GM13976 (cell line): ENCODE data around the gene NOCT.
"Not testable (repeated sequence)": the region's sequence is repeated elsewhere in the genome, so short reads cannot be mapped to it uniquely, and the experiment has no call there.

Experiments
- DNase-seq: peaks from one replicate; pipeline ENCODE4 v3.0.0; 2012; ENCODE audit warnings: low spot score
- in situ Hi-C: fragments of 300-500 bp; cut with MboI; formaldehyde crosslinking; loops from one replicate; pipeline ENCODE4 v1.12.0; 2022; ENCODE audit warnings: low sequenced_read_pairs, mixed read lengths, inconsistent platforms; ENCODE audit not compliant: unreplicated experiment
- TF ChIP-seq, protein P1 (sequence below): IDR thresholded peaks from 2 replicates; pipeline ENCODE4 v1.5.1; 2012; ENCODE audit warnings: borderline replicate concordance, mild to moderate bottlenecking; ENCODE audit not compliant: insufficient read depth; ENCODE audit errors: extremely low read depth, missing control alignments, control extremely low read depth

The NOCT gene

DNA sequence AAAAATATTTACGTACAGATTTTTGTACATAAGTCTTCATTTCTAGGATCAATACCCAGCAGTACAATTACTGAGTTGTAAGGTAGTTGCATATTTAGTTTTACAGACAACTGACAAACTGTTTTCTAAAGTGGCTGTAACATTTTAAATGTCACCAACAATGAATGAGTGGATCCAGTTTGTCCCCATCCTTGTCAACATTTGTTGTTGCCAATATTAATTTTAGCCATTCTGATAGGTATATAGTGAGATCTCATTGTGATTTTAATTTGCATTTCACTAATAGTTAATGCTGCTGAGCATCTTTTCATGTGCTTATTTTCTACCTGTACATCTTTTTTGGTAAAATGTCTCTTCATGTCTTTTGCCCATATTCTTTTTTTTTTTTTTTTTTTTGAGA is 30.9 kb upstream of the NOCT start:
- in situ Hi-C loops, result no loop called here
- DNase-seq, result no peak
- TF ChIP-seq, protein P1, sequence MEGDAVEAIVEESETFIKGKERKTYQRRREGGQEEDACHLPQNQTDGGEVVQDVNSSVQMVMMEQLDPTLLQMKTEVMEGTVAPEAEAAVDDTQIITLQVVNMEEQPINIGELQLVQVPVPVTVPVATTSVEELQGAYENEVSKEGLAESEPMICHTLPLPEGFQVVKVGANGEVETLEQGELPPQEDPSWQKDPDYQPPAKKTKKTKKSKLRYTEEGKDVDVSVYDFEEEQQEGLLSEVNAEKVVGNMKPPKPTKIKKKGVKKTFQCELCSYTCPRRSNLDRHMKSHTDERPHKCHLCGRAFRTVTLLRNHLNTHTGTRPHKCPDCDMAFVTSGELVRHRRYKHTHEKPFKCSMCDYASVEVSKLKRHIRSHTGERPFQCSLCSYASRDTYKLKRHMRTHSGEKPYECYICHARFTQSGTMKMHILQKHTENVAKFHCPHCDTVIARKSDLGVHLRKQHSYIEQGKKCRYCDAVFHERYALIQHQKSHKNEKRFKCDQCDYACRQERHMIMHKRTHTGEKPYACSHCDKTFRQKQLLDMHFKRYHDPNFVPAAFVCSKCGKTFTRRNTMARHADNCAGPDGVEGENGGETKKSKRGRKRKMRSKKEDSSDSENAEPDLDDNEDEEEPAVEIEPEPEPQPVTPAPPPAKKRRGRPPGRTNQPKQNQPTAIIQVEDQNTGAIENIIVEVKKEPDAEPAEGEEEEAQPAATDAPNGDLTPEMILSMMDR, result no peak

DNA sequence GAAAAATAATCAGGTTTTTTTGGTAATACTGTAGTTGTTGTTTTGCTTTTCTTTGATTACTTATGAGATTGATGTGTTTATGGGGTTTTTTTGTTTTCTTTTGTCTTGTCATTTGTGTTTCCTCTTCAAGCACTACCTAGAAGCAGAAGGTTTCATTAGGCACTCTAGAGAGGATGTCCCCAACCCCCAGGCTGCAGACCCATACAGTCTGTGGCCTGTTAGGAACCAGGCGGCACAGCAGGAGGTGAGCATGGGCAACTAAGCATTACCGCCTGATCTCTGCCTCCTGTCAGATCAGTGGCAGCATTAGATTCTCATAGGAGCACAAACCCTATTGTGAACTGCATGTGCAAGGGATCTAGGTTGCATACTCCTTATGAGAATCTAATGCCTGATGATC is 22.9 kb upstream of the NOCT start:
- TF ChIP-seq, protein P1, result no peak
- no peak for DNase-seq
- in situ Hi-C loops, result no loop called here

DNA sequence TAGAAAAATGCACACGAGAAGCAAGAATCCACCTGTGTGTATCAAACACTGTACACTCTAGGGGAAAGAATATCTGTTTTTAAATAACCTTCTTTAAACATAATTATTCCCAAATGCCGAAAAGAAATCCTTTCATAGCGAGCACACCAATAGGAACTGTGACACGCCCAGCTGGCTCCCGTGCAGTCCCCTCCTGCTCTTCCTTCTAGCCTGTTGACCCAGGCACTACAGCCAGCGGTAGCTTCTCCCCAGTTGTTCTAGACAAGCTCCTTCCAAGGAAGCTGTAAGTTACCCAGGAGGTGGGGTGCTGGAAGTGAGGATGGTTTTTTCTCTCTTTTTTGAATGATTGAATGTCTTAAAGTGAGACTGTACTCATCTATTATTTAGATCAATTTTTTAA is 19.5 kb upstream of the NOCT start:
- no peak for DNase-seq
- in situ Hi-C loops, result no loop called here
- TF ChIP-seq, protein P1, result no peak

DNA sequence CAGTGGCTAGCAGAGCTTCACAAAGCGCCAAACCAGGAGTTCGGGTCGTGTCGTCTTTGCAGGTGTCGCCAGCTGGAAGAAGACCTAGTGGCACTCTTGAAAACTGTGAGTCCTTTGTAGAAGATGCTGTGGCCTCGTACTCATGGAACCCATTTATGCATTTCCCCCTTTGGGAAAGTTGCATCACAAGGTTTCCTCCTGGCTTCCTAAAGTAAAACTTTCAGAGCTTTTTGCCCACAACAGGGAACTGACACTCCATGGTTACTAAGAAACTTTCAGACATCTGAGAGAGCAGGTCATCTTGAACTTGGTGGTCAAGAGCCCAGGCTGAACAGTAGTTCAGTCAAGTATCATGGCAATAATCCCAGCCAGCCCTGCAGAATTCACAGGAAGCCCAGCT is 15.9 kb upstream of the NOCT start:
- in situ Hi-C loops, result no loop called here
- DNase-seq, result no peak
- TF ChIP-seq, protein P1, result no peak

DNA sequence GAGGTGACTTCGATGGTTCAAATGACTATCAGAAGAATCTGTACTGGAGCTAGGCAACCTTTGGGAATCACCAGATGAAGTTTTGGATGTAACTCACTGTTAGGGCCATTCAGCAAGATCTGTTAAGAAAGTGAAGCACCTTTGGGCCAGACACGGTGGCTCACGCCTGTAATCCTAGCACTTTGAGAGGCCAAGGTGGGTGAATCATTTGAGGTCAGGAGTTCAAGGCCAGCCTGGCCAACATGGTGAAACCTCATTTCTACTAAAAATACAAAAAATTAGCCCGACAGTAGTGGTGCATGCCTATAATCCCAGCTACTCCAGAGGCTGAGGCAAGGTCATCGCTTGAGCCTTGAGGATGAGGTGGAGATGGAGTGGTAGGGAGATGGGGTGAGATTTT is 15.4 kb upstream of the NOCT start:
- DNase-seq, in situ Hi-C loops: not testable (repeated sequence)

DNA sequence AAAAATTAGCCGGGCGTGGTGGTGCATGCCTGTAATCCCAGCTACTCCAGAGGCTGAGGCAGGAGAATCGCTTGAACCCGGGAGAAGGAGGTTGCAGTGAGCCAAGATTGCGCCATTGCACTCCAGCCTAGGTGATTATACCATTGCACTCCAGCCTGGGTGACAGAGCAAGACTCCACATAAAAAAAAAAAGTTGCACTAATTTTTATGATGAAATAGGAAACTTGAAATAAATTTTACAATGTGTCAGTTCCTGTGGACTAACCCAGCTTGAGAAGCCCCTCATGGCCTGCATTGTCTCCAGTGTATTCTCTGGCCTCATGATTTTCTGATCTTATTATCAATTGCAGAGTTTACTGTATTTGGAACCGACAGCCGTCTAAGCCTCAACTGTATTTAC is 14.2 kb upstream of the NOCT start:
- in situ Hi-C loops, DNase-seq: not testable (repeated sequence)

DNA sequence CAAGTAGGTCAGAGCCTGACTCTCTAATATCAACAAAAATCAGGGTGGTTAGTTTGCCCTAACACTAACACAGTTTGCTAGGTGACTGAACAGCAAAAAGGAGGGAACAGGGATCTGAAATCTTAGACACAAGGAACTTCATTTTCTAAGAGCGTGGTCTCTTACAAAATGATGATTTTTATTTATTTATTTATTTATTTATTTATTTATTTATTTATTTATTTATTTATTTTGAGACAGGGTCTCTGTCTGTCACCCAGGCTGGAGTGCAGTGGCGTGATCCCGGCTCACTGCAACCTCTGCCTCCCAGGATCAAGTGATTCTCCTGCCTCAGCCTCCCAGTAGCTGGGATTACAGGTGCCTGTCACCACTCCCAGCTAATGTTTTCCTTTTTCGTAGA is 11.9 kb upstream of the NOCT start:
- in situ Hi-C loops, DNase-seq: not testable (repeated sequence)

DNA sequence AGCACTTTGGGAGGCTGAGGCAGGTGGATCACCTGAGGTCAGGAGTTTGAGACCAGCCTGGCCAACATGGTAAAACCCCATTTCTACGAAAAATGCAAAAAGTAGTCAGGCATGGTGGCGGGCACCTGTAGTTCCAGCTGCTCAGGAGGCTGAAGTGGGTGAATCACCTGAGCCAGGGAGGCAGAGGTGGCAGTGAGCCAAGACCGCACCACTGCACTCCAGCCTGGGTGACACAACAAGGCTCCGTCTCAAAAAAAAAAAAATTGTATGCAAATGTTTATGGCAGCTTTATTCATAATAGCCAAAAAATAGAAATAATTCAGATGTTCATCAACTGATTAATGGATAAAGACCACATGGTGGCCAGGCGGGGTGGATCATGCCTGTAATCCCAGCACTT is 9.8 kb upstream of the NOCT start:
- DNase-seq, result no peak
- in situ Hi-C loops, result no loop called here
- TF ChIP-seq, protein P1, result no peak
